HG03521 (cell line): ENCODE results near the gene BMF.
A peak's percentile ranks its signal among the peaks of the same experiment; 100 is the strongest.
"Not testable (repeated sequence)": the region's sequence is repeated elsewhere in the genome, so short reads cannot be mapped to it uniquely, and the experiment has no call there.

Experiments
- ATAC-seq: cut with Tn5 transposase; IDR thresholded peaks from one replicate; pipeline ENCODE4 v1.9.1; 2021; ENCODE audit warnings: mild to moderate bottlenecking, moderate library complexity; ENCODE audit not compliant: unreplicated experiment

Gene BMF

GRCh38 chr15:40088929-40089755, 19.5 kb downstream of the BMF start:
- no peak for ATAC-seq

GRCh38 chr15:40087991-40088928, 20.4 kb downstream of the BMF start:
- no peak for ATAC-seq

DNA sequence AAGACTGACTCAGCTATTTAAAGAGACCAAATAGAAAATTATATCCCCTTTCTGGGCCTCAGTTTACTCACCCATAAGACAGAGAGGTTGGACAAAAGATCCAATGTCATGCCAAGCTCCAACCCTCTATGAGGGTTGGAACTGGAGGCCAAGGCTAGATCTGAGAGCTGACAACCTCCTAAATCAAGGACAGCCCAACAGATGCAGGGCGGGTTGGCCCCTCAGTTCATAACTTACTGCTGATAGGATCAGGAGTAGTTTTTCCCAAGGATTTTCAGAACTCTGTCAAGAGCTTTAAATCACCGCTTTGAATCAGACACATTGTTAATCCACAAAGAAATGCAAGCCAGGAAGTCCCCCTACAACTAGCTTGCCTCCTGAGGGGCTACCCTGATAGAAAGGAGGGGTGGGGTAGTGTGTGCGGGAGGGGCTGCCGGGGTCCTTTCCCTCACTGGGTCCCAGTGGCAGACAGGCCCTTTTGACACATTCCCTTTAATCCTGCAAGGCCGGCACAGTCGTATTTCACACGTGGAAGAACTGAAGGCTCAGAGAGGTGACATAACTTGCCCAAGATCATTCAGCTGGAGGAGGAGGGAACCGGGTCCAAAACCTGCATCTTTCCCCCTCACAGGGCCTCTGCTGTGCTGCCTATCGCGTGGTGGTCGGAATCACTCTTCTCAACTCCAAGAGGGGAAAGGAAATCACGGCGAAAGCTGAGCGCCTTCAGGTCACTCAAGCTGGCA, 21.4 kb downstream of the BMF start:
- no peak for ATAC-seq

DNA sequence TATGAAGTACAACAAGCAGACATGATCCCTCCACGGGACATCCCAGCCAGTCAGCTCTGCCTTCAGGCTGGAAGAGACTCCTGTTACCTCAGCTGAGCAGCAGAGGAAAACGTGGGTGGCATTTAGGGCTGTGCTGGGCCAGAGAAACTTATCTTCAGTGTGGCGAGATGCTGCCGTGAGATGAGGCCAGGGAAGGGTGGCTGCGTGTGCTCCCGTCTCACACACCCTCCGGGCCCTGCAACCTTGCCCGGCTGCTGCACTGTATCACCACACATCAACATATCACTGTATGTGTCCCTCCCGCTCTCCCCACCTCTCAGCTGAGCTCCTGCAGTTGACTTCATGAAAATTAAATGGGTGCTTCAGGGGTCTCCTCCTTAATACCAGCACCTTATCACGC, 23.4 kb downstream of the BMF start:
- ATAC-seq, result no peak

DNA sequence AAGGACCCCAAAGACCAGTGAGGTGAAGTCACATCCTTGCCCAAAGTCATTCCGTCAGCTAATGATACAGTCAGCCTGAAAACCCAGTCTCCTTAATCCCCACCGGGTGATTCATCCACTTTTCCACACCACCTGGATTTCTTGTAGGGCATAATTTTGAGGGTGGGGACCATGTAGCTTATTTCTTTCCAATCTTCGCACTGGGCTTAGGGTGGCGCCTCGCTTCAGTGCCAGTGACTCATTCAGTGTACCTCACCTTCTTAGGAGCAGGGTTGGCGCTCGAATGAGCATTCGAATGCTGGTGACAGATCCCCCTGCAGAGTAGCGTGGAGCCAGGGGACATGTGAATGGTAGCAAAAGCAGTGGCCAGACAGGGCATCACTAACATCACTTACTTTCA, 24.0 kb downstream of the BMF start:
- ATAC-seq, result no peak

GRCh38 chr15:40082195-40082883, 26.3 kb downstream of the BMF start:
- no peak for ATAC-seq

DNA sequence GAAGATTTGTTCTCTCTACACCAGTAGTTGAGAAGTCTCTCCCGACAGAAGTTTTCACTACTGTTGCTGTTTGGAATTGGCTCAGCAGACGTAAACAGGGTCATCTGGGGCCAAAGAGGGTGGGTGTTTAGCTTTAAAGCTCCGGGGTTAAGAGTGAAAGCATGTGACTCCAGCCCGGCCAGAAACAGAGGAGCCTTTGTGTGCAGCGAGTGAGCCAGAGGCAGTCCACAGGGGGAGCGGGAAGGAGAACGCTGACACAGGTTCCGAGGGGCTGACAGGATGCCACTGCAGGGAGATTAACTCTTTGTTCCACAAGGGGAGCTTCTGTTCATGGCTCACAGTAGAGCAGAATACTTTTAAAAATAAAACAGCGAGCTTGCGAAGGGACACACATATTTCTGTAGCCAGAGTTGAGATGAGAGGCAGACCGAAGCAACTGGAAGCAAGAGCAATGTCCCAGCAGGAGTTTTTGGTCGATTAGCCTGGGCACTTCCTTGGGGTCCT, 26.9 kb downstream of the BMF start:
- ATAC-seq, result no peak

GRCh38 chr15:40080847-40081246, 27.8 kb downstream of the BMF start:
- no peak for ATAC-seq

GRCh38 chr15:40080104-40080503, 28.6 kb downstream of the BMF start:
- no peak for ATAC-seq

GRCh38 chr15:40079456-40079855, 29.2 kb downstream of the BMF start:
- no peak for ATAC-seq

DNA sequence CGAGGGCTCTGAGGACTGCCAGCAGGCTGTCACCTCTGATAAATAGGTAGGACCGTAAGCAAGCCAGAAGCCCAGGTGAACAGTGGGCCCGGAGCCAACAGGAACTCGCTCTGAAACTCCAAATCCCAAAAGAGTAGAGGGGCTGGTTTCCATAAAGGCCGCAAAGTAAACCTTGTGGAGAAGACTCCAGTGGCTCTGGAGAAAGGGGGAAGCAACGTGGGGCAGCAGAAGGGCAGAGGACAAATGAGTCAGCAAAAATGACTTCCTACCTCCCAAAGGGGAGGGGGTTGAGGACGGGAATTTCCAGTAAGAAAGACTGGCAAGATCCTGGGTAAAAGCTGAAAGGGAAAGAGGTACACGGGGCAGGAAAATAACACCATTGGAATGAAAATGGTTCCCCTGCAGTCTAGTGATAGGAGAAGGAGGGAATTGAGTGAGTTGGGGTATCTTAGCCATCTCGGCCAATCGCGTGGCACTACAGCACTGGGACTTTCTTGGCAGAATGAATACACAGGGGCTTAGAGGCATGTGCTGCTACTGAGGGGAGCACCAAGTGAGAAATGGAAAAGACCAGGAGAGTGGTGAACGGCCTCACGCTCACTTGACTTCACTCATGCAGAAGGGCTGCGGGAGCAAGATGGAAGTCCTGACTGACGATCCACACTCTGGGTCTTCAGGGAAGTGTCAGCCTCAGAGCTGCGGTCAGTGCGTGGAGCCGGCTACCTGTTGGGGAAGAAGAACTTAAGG, 33.2 kb downstream of the BMF start:
- no peak for ATAC-seq

DNA sequence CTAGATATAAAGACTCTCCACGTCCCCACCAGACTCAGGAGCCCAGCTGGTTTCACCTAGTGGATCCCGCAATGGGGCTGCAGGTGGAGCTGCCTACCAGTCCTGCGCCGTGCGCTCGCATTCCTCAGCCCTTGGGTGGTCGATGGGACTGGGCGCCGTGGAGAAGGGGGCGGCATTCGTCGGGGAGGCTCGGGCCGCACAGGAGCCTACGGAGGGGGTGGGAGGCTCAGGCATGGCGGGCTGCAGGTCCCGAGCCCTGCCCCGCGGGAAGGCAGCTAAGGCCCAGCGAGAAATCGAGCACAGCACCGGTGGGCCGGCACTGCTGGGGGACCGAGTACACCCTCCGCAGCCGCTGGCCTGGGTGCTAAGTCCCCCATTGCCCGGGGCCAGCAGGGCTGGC, 34.0 kb downstream of the BMF start:
- not testable (repeated sequence) for ATAC-seq

GRCh38 chr15:40073716-40074490, 34.8 kb downstream of the BMF start:
- ATAC-seq, result not testable (repeated sequence)

DNA sequence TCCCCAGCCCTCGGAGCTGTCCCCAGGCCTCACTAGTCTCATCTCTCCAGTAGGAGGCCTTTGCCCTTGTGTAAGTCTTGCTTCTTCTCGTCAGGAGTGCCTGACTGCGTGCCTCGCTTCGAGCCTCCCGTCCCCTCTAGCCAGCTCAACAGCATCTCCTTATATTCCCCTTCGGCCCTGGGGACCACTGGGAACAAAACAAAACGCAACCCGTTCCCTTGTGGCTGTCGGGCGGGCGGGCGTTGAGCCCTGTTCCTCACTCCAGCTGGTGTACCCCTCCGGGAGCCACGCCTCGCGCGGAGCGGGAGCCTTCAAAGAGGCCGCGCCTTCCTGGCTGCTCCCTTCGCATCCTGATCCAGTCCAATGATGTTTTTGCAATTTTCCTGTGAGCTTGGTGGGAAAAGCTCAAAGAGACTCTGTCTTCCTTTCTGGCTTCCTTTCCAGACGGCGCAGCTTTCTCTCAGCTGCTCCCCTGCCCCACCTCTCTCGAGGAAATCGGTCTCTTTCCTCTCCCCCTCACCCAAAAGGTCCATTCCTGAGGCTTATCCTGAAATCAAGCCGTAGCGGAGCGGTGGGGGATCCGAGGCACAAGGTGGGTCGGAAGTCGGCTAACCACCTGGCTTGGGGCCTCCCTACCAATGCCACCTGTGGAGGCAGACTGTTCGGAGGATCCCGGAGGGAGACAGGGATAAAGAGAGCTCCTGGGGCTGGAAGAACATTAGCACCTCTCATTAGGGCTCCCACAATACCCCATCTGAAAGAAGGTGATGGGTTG, 36.3 kb downstream of the BMF start:
- no peak for ATAC-seq

DNA sequence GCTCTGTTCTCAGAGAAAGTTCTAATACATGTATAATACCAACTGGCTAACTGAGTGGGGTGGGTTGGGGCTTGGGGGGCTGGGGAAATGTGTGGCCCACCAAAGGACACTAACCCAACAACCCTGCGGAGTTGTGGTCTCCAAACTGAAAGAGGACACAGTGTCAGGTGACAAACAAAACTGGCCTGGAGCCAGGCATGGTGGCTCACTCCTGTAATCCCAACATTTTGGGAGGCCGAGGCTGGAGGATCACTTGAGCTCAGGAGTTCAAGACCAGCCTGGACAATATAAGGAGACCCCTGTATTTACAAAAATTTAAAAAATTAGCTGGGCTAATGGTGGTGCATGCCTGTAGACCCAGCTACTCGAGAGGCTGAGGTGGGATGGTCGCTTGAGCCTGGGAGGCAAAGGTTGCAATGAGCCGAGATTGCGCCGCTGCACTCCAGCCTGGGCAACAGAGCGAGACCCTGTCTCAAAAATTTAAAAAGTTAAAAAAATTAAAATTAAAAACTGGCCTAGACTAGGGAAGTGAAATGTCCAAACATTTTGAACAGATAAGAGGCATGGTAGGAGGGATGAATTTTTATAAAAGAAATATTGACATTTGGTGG, 38.0 kb downstream of the BMF start:
- ATAC-seq, result no peak

DNA sequence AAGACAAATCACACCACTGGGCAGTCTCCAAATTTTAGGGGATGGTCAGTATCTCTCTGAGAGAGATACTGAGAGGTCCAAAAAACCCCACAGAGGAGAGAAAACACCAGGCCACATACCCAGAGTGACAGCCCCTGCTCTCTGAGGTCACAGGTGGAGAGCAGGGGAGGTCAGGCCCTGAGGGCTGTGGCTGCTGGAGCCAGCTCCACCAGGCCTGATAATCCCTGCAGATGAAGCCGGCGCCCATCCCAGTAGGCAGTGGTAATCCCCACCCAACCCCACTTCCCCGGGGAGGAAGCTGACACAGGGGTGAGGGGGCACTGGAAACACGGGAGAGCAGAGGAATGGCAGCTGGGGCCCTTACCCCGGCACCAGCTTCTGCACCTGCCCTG, 38.5 kb downstream of the BMF start:
- ATAC-seq, result no peak

- peak; percentile 46 for ATAC-seq
Measured at GRCh38 chr15:40069178-40070165, 39.2 kb downstream of the BMF start.
